Thoracic aorta (tissue), 2 donors: ENCODE measurements around the gene EPHB2. TPM values are rescaled to one million over a fixed set of nuclear protein-coding genes. Genes with fewer than 3 reads are reported as not detected.

Source experiments
- ATAC-seq: fragments of 150-250 bp; one replicate; pipeline ENCODE4 v1.8.0; 2017; ENCODE audit warnings: low read depth; ENCODE audit not compliant: insufficient number of reproducible peaks, low FRiP score
- DNase-seq: peaks from one replicate; pipeline ENCODE4 v3.0.0-alpha.2; 2020; ENCODE audit warnings: low spot score
- H3K27ac ChIP-seq, 2 donors: fragments of 200-600 bp; sonication (generic); 1 replicate in 1 of 2; 2 replicates in 1 of 2; pipeline ENCODE4 v1.5.1; 2016; ENCODE audit warnings: mild to moderate bottlenecking in 2 of 2, moderate library complexity in 2 of 2
- H3K27me3 ChIP-seq: fragments of 200-600 bp; sonication (generic); replicated peaks from 2 replicates; pipeline ENCODE4 v1.6.0; 2016; ENCODE audit warnings: mild to moderate bottlenecking; ENCODE audit not compliant: insufficient read depth
- H3K36me3 ChIP-seq: fragments of 200-600 bp; sonication (generic); one replicate; pipeline ENCODE4 v1.5.1; 2016
- H3K4me1 ChIP-seq, 2 donors: fragments of 200-600 bp; sonication (generic); 1 replicate in 1 of 2; 2 replicates in 1 of 2; pipeline versions ENCODE4 v1.5.1 to v1.6.0; 2016; ENCODE audit warnings: low read depth in 2 of 2, mild to moderate bottlenecking in 1 of 2; ENCODE audit not compliant: control insufficient read depth in 1 of 2
- H3K4me3 ChIP-seq: fragments of 200-600 bp; sonication (generic); 2 replicates; pipeline ENCODE4 v1.5.1; 2016; ENCODE audit warnings: mild to moderate bottlenecking
- H3K9me3 ChIP-seq: fragments of 200-600 bp; sonication (generic); 2 replicates; pipeline ENCODE4 v1.5.1; 2016
- total RNA-seq, 2 donors: library from RNA; depleted of rRNA; stranded (reverse); fragments of >200 nt; gene quantifications; one replicate each; pipeline versions ENCODE4 v1.1.0 to v1.2.3, GENCODE V29; 2016
- TF ChIP-seq, protein P1 (sequence below): fragments of 200-600 bp; sonication (generic); IDR thresholded peaks from one replicate; pipeline ENCODE4 v1.5.1; 2019; ENCODE audit warnings: antibody characterized with exemption

The EPHB2 gene
- total RNA-seq, 2 donors from 2014 or later, result 9.3 to 10.0 TPM

DNA sequence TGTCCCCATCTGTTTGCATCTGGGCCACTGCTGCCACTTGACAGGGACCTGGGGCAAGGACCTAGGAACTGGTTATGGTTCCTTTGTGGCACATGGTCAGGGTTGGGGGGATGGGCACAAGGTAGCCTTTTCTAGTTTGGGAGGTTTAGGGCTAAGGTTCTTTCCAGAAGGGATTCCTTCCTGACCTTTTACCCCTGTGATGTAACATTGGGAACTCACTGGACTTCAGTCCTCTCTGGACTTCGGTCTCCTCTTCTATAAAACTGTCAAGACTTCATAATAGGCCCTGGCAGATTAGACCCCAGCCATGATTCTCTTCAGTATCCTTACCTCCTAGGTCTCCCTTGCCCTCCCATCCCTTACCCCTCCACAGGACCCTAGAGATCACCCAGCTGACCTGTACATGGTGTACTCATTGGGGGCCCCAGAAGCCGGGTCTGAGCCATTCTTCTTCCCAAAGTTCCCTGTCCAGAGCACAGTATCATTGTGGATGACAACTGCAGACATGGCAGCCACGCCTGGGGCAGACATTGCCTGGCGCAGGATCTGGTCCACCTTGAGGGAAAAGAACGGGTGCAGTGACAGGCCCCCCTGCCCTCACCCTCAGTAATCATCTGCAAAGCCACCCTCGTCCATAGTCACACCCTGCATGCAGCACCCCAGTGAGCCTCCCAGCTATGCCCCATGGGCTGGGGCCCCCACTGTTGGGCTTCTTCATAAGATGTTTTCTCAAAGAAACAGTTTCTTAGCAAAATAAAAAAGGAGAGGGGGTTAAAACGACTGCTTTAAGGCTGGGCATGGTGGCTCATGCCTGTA lies 249.1 kb downstream of the EPHB2 start:
- no peaks in the 10 kb centered on the region for H3K9me3 ChIP-seq
- no peaks in the 10 kb centered on the region for H3K27me3 ChIP-seq
- ATAC-seq, result no peak
- TF ChIP-seq, protein P1, sequence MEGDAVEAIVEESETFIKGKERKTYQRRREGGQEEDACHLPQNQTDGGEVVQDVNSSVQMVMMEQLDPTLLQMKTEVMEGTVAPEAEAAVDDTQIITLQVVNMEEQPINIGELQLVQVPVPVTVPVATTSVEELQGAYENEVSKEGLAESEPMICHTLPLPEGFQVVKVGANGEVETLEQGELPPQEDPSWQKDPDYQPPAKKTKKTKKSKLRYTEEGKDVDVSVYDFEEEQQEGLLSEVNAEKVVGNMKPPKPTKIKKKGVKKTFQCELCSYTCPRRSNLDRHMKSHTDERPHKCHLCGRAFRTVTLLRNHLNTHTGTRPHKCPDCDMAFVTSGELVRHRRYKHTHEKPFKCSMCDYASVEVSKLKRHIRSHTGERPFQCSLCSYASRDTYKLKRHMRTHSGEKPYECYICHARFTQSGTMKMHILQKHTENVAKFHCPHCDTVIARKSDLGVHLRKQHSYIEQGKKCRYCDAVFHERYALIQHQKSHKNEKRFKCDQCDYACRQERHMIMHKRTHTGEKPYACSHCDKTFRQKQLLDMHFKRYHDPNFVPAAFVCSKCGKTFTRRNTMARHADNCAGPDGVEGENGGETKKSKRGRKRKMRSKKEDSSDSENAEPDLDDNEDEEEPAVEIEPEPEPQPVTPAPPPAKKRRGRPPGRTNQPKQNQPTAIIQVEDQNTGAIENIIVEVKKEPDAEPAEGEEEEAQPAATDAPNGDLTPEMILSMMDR, result no peak
- H3K4me1 ChIP-seq, result no peaks in the 10 kb centered on the region
- no peak overlapping the region for H3K27ac ChIP-seq
- H3K4me3 ChIP-seq, result no peak overlapping the region
- no peaks in the 10 kb centered on the region for H3K36me3 ChIP-seq
- no peak for DNase-seq

DNA sequence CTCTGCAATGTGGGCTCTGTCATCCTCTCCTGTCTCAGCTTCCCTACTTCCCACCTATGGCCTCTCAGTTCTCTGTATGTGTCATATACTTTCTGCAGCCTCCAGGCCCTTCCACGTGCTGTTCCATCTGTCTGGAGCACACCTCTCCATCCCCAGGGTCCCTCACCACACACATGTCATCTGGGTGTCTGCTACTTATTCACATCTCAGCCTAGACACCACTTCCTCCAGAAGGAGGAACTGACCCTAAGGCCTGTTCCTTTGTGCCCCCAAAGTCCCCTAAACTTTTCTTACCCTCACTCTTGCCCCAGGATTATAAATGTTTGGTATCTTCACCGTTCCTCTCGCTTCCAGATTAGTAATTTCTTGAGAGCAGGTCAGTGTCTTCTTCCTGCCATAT lies 251.9 kb downstream of the EPHB2 start:
- Histone ChIP-seq H3K4me1 (no peaks in the 10 kb centered on the region), H3K36me3 (no peaks in the 10 kb centered on the region), H3K27ac (no peak overlapping the region), H3K4me3 (no peak overlapping the region), H3K27me3 (no peaks in the 10 kb centered on the region), H3K9me3 (peaks cover 8% of the 10 kb centered on the region)
- DNase-seq (no peak), ATAC-seq (no peak)
- TF ChIP-seq, protein P1, result no peak

DNA sequence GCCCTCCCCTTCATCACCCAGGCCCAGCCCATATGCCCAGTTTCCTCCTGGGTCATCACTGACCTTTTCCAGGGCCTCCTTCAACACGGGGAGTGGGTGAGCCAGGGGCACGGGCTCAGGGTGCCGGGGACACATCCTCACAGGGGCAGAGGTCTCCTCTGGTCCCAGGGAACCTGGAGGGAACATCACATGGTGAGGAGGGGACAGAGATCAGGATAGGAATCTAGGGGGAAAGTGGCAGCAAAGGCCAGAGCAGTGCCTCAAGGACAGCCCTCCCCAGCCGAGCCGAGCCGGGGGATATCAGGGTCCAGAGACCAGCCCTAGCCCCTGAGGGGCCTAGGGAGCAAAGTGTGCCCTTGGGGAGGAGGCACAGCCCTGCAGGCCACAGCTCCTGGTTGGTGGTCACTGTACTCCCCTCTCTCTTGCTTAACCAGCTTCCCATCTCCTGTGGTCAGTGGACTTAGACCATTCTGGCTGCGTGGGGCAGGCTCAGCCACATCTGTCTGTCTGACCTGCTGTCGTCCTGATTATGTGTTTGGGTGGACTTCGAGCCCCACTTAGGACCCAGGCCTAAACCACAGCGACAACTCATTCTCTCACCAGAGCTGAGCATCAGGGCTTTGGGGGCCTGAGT lies 252.5 kb downstream of the EPHB2 start:
- Histone ChIP-seq H3K9me3 (peaks cover 8% of the 10 kb centered on the region), H3K4me1 (no peaks in the 10 kb centered on the region), H3K4me3 (no peak overlapping the region), H3K36me3 (no peaks in the 10 kb centered on the region), H3K27ac (no peak overlapping the region), H3K27me3 (no peaks in the 10 kb centered on the region)
- ATAC-seq (no peak), DNase-seq (no peak)
- TF ChIP-seq, protein P1, result no peak

DNA sequence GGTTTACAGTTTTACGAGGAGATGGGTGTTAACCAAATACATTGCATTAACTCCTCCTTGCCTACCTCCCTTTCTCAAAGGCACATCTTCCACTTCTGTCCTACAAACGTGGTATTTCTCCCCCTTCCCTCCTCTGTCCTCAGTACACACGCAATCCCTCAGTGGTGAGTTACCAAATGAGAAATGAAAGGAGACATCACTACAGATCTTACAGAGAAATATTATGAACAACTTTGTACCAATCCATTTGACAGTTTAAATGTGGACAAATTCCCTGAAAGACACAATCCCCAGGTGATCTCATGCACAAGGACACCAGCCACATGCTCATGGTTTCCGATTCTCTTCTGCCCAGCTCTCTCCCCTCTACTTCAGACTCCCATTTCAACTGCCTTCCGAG lies 255.7 kb downstream of the EPHB2 start:
- no peak for DNase-seq
- H3K9me3 ChIP-seq, result peaks cover 8% of the 10 kb centered on the region
- no peak for ATAC-seq
- H3K27ac ChIP-seq, result no peak overlapping the region
- TF ChIP-seq, protein P1, result no peak
- H3K27me3 ChIP-seq, result peaks cover 8% of the 10 kb centered on the region
- no peak overlapping the region for H3K4me3 ChIP-seq
- H3K36me3 ChIP-seq, result no peaks in the 10 kb centered on the region
- H3K4me1 ChIP-seq, result no peaks in the 10 kb centered on the region

DNA sequence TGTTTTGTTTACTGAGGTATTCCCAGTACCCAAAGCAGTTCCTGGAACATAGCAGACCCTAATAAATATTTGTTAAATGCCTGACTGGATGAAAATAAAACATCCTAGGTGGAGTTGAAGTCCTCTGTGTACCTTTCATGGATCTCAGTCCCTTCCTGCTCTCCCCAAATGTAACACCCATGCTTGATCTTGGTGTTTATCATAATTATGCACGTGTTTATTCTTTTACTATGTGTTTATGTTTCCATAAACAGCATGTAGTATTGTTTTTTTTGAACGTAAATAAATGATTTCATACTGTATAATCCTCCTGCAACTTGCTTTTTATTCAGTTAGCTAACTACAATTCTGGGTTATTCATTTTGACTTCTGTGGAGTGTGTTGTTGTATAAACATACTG lies 257.2 kb downstream of the EPHB2 start:
- no peaks in the 10 kb centered on the region for H3K4me1 ChIP-seq
- no peak overlapping the region for H3K27ac ChIP-seq
- H3K9me3 ChIP-seq, result peaks cover 8% of the 10 kb centered on the region
- no peak for ATAC-seq
- H3K27me3 ChIP-seq, result peaks cover 8% of the 10 kb centered on the region
- DNase-seq, result no peak
- no peak overlapping the region for H3K4me3 ChIP-seq
- TF ChIP-seq, protein P1, result no peak
- no peaks in the 10 kb centered on the region for H3K36me3 ChIP-seq
